SU-DHL-6 (cell line): ENCODE data around the gene CLEC16A.

Experiments
- H2AFZ ChIP-seq: fragments of 200-600 bp; sonication (generic); 2 replicates; pipeline ENCODE4 v1.6.1; 2014; ENCODE audit warnings: low read depth, mild to moderate bottlenecking, moderate library complexity, mixed read lengths, antibody characterized with exemption, low read length; ENCODE audit not compliant: severe bottlenecking
- H3F3A ChIP-seq: fragments of 200-600 bp; shearing (Covaris generic); 2 replicates; pipeline ENCODE4 v1.6.0; 2016; ENCODE audit warnings: antibody characterized with exemption, mild to moderate bottlenecking; ENCODE audit not compliant: insufficient read depth
- H3K27ac ChIP-seq: fragments of 200-600 bp; sonication (generic); 2 replicates; pipeline ENCODE4 v1.5.1; 2016; ENCODE audit warnings: low read depth, mild to moderate bottlenecking, low read length, moderate library complexity, mixed read lengths
- H3K27me3 ChIP-seq: fragments of 200-600 bp; sonication (generic), shearing (Covaris generic); 2 replicates; pipeline ENCODE4 v1.6.0; 2014; ENCODE audit warnings: mild to moderate bottlenecking, low read length
- H3K36me3 ChIP-seq: fragments of 200-600 bp; sonication (generic); 2 replicates; pipeline ENCODE4 v1.6.1; 2014; ENCODE audit warnings: mild to moderate bottlenecking, low read length, mixed read lengths
- H3K4me2 ChIP-seq: fragments of 300-600, 200-600 bp; shearing (Covaris generic), sonication (generic); 2 replicates; pipeline ENCODE4 v1.6.0; 2014; ENCODE audit warnings: low read length, low read depth, mild to moderate bottlenecking; ENCODE audit not compliant: poor library complexity, severe bottlenecking
- H3K4me3 ChIP-seq: fragments of 200-600 bp; sonication (generic); 2 replicates; pipeline ENCODE4 v1.5.1; 2014; ENCODE audit warnings: antibody characterized with exemption, low read length, mild to moderate bottlenecking, mixed read lengths; ENCODE audit not compliant: insufficient read depth, poor library complexity, severe bottlenecking
- H3K79me2 ChIP-seq: fragments of 200-600 bp; sonication (generic); 2 replicates; pipeline ENCODE4 v1.6.1; 2014; ENCODE audit warnings: mild to moderate bottlenecking, low read length, moderate library complexity; ENCODE audit not compliant: insufficient read depth
- H3K9ac ChIP-seq: fragments of 200-600 bp; sonication (generic); 2 replicates; pipeline ENCODE4 v1.7.0; 2014; ENCODE audit warnings: mild to moderate bottlenecking, low read length
- H3K9me2 ChIP-seq: fragments of 200-600 bp; sonication (generic); replicated peaks from 2 replicates; pipeline ENCODE4 v1.6.1; 2014; ENCODE audit warnings: low read length; ENCODE audit not compliant: insufficient read depth
- H3K9me3 ChIP-seq: fragments of 200-600 bp; sonication (generic); 2 replicates; pipeline ENCODE4 v1.6.1; 2014; ENCODE audit warnings: low read length, mixed read lengths; ENCODE audit not compliant: insufficient read depth
- H4K20me1 ChIP-seq: fragments of 200-600 bp; sonication (generic); 2 replicates; pipeline ENCODE4 v1.6.1; 2014; ENCODE audit warnings: low read depth, mild to moderate bottlenecking, antibody characterized with exemption, low read length, moderate library complexity, mixed read lengths
- CTCF ChIP-seq: fragments of 200-600 bp; sonication (generic); IDR thresholded peaks from one replicate; pipeline ENCODE4 v1.5.1; 2017; ENCODE audit warnings: antibody characterized with exemption, mild to moderate bottlenecking, low read length, moderate library complexity; ENCODE audit not compliant: insufficient read depth, poor library complexity, severe bottlenecking
- EZH2phosphoT487 ChIP-seq: fragments of 200-600 bp; sonication (generic), shearing (Covaris generic); conservative IDR thresholded peaks from 2 replicates; pipeline ENCODE4 v1.6.1; 2018; ENCODE audit warnings: mild to moderate bottlenecking, antibody characterized with exemption, low read length, moderate library complexity, mixed read lengths

Gene CLEC16A

GRCh38 chr16:10957771-10958482 lies 13.6 kb downstream of the CLEC16A start:
- Histone ChIP-seq H3K36me3 (no peaks in the 10 kb centered on the region), H3K4me3 (no peak overlapping the region), H2AFZ (no peak overlapping the region), H3K4me2 (no peak overlapping the region), H3K9ac (no peak overlapping the region), H3F3A (no peaks in the 10 kb centered on the region), H3K9me3 (no peaks in the 10 kb centered on the region), H3K27ac (no peak overlapping the region), H3K9me2 (no peaks in the 10 kb centered on the region), H4K20me1 (no peaks in the 10 kb centered on the region), H3K27me3 (no peaks in the 10 kb centered on the region), H3K79me2 (peaks cover 6% of the 10 kb centered on the region; the same call in 1 of the 2 replicates)
- no peak for TF ChIP-seq EZH2phosphoT487

GRCh38 chr16:10959161-10959560 lies 14.8 kb downstream of the CLEC16A start:
- Histone ChIP-seq H4K20me1 (no peaks in the 10 kb centered on the region), H3K4me3 (no peak overlapping the region), H3K27ac (no peak overlapping the region), H3K9ac (no peak overlapping the region), H3K4me2 (no peak overlapping the region), H3K9me3 (no peaks in the 10 kb centered on the region), H3K36me3 (no peaks in the 10 kb centered on the region), H3K9me2 (no peaks in the 10 kb centered on the region), H2AFZ (no peak overlapping the region), H3F3A (no peaks in the 10 kb centered on the region), H3K27me3 (no peaks in the 10 kb centered on the region), H3K79me2 (peaks cover 6% of the 10 kb centered on the region; the same call in 1 of the 2 replicates)
- TF ChIP-seq CTCF (no peak), EZH2phosphoT487 (no peak)

- no peak overlapping the region for H3K27ac ChIP-seq
Measured at GRCh38 chr16:10961231-10961630, 16.9 kb downstream of the CLEC16A start.

More at GRCh38 chr16:10961231-10961630, 16.9 kb downstream of the CLEC16A start:
- H3K4me2 ChIP-seq: no peak overlapping the region
- no peaks in the 10 kb centered on the region for H3K9me3 ChIP-seq
- H4K20me1 ChIP-seq: no peaks in the 10 kb centered on the region
- no peaks in the 10 kb centered on the region for H3K9me2 ChIP-seq
- H3F3A ChIP-seq: no peaks in the 10 kb centered on the region
- H2AFZ ChIP-seq: no peak overlapping the region
- H3K4me3 ChIP-seq: no peak overlapping the region
- no peaks in the 10 kb centered on the region for H3K27me3 ChIP-seq
- no peak overlapping the region for H3K9ac ChIP-seq
- no peaks in the 10 kb centered on the region for H3K79me2 ChIP-seq
- TF ChIP-seq EZH2phosphoT487 (no peak), CTCF (no peak)
- H3K36me3 ChIP-seq: no peaks in the 10 kb centered on the region
